DLD1 (cell line): ENCODE data around the gene TSPAN1.

Experiments
- in situ Hi-C: cut with HindIII; loops from 2 replicates; pipeline ENCODE4 v1.10.0; 2017; ENCODE audit warnings: low sequenced_read_pairs

Gene TSPAN1, protein sequence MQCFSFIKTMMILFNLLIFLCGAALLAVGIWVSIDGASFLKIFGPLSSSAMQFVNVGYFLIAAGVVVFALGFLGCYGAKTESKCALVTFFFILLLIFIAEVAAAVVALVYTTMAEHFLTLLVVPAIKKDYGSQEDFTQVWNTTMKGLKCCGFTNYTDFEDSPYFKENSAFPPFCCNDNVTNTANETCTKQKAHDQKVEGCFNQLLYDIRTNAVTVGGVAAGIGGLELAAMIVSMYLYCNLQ

DNA sequence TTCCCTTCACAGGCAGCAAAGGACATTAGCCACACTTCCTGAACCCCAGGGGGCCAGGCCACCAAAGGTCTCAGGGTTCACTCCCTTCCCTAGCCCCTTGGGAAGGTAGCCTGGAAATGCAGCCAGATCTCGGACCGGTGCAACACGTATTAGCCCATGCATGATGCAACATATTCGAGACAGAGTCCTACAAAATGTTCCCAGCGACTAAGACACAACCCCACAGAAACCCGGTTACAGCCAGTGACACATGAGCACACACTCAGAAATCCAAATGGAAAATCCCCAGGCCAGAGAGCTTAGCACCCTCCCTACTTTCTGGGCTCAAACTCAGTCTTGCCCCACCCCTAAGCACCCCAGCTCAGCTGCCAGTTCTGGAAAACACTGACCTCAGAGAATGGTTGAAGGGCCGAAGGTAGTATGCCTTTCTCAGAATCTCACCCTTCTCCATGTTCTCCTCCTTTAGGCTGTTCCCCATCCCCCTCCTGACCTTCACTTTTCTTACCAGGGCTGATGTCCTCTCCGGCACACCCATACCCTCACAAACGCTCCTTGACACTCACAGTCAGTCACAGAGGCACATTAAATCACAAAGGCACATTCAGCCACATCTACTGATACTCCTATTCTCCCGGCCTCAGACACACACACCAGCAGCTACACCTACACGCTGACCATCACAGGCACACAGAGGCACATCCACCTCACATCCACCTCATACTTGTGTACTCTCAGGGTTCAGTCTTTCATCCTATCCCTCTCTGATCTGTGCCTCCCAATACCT lies at the start of gene TSPAN1:
TSS of gene TSPAN1 (plus strand) at position 640 of the 784 bp plus-strand sequence. CDS start 6,021 bp downstream, outside the sequence.
- in situ Hi-C loops, result loop anchor here (25.0 kb wide), 1 partner anchor 137 kb away; no protein-coding TSS in a partner anchor

DNA sequence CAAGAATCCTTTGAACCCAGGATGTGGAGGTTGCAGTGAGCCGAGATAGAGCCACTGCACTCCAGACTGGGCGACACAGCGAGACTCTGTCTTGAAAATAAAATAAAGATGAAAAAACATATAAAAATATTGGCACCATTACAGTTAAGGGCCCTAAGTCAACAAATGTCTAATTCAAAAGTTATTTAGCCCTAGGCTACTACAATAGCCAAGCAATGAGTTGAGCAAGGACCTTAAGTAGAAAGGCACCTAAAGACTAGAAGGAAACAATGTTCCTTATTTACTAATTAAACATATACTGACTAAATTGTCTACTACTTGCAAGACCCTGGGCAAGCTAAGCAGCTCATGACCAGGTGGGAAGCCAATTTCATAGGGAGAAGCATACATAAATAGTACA lies 46.5 kb upstream of the TSPAN1 start:
- in situ Hi-C loops, result no loop called here

DNA sequence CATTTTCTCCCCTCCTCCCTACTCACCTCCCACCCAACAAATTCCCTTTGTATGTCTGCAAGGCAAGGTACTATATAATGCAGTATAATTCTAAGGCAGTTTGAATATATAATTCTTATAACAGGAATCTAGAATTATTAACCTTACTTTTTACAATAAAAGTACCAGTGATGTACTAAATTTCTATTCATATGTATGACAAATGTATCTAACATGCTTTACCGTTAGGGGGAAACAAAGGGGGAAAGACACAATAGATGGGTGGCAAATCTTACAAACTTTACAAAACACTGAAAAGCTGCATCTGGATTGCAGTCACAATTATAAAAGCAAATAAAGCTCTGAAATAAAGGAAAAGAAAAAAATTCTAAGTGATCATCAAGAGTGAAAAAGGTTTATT lies 44.8 kb upstream of the TSPAN1 start:
- in situ Hi-C loops, result no loop called here

DNA sequence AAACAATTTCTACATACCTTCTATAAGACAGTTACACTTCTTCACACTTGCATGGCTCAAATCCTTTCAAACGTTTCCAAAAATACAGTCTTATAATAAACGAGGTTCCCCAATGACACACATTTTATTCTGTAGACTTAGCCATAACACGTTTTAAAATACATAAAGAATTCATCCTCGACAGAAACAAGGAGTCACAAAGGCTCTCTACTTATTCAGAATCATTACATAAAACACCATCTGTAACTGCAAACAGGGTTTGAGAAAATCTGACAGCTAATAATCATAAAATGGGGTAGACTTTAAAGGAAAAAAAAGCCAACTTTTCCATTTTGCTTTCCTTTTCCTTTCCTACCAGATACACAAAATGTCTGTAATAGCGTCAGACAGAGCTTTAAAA lies 44.3 kb upstream of the TSPAN1 start:
- in situ Hi-C loops, result no loop called here

DNA sequence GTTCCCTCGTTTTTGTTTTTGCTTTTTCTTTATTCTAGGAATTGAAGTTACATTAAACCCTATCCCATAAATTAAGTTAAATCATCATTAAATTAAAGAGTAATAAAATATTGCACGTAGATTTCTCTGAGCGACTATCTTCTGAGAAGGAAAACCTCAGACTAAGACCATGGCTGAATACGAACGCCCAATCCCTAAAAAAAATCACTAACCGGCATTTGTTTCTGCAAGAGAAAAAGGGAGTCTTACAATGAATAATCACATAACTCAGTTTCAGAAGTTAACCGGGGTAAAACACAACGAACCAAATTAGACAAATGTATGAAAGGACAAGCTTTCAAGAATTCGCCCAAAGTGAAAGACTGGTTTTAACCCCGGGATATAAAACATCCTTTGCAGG lies 43.8 kb upstream of the TSPAN1 start:
- in situ Hi-C loops, result no loop called here

DNA sequence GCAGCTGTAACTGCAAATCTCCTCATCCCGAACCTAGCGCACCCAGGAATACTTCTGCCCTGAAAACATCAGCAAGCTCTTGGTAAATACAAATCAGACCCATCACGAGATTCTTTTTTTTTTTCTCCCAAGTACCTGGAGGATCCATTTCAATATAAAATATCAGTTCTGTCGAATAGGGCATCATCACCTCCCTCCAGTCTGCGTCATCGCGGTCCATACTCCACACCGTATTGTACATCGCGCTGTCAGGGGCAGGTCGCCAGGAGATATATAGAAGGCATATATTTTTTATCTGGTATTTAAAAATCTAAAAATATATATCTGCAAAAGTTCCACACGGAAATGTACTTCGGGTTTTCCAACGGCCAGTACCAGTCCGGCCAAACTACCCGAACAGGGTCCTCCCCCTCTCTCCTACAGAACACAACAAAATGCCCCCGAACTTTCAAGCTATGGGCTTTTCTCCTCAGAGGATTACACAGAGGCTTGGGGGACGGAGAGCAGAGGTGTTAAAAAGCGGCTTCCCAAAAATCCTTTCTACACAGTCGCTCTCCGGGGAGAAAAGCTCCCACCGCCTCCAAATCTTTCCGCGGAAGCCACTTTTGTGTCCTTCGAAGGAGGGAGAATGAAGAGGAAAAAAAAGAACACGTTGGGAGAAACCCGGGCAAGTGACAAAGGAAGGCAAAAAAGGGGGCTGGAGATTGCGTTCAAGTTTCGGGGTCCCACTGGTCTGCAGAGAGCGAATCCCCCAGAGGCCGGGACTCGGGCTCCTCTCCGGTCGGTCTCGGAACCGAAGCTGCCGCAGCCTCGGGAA lies 43.0 kb upstream of the TSPAN1 start:
- in situ Hi-C loops, result no loop called here

DNA sequence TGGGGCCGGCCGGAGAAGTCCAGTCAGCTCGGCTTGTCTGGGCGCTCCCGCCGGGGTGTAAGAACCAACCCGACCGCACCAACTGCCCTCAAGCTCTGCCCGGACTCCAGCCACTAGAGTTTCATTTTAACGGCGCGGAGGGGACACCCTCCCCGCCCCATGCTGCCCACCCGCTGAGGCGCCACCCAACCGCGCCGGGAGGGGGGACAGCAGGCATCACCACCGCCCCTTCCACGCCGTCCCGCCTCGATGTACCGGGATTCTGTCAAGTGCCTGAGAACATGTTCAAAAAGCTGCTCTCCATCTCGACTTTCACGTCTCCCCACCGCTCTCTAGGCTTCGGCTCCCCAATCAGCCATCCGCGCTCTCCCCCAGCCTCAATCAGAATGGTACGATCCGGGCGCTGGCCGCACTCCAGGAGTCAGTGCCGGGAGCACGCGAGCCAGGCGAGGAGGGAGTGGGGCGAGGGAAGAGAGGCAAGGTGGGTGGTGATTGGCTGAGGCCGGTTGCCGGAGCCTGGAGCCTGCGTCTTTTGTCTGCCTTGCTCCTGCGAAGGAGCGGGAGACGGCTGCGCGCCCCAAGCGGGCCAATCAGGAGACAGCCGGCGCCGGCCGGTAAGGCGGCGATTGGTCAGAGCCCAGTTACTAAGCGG lies 42.2 kb upstream of the TSPAN1 start, which contains the start of gene PIK3R3:
TSS of gene PIK3R3 (minus strand) at position 101 of the 652 bp plus-strand sequence. CDS start 677 bp downstream, outside the sequence.
- in situ Hi-C loops, result no loop called here

DNA sequence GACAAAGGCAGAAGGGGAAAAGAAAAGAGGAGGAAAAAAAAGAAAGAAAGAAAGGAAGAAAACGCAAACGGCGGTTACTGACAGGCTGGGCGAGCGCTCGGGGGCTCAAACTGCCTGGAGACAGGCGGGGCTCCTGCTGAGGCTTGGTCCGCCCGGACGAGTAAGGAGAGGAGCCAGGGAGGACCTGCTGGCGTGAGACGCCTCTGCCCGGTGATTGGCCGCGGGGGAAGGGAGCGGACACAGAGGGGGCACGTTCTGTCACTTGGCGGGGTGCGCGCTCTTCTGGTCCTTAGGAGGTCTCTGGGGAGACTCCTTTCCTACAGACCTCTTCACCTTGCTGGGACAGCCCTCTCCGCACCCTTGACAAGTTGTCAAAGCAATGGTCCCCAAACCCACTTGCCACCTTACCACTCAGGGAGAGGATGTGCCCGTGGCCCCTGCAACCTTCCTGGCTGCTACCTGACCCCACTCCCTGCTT lies 41.7 kb upstream of the TSPAN1 start:
- in situ Hi-C loops, result no loop called here

DNA sequence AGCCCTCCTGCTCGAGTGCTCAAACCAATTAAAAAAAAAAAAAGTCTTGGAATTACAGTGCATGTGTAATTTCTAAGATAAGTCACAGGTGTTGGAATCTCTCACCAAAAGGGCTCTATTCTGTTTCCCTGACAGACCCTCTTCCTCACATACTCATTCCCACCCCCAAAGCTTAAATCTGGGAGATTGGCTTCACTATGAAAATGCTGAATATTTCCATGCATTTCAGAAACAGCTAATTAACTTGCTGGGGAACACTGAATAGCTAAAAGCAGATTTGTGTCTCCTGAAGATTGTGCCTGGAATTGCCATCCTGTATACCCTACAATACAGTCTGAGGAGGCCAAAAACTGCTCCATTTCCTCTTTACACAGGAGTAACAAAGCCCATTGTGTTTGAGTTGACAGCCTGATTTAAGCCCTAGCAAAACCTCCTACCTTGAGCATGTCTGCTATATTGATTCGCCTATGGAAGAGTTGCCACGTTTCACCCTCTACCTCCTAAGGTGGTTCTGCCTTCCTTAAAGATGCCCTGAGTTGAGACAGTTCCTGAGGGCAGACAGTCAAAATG lies 41.0 kb upstream of the TSPAN1 start:
- in situ Hi-C loops, result no loop called here

DNA sequence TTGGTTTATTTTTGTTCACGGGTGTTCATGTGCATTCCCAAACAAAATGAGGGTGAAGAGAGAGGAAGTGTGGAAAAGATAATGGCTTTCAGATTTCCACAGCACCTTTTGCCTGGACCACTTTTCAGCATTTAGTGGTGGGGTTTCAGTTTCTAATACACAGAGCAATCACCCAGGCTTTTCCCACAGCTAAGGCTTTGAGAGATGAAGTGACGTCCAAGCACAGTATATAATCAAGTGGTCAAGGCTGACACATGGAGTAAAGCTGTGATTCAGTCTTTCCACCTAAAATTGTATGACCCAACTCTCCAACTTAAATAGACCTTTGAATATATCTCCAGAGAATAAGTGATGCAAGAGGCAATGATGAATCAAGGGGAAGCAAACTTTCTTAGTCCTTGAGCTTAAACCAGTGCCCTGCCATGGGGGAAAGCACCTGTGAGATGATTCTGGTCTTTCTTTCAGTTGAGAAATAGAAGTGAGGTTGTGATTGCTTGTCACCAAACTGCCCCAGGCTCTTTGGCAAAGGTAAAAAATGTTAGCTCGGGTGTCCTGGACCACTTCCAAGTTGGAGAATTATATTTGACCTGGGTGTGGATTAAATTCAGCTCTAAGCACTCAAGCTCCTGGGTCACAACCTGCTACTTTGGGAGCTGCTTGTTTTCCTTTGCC lies 40.1 kb upstream of the TSPAN1 start:
- in situ Hi-C loops, result no loop called here

DNA sequence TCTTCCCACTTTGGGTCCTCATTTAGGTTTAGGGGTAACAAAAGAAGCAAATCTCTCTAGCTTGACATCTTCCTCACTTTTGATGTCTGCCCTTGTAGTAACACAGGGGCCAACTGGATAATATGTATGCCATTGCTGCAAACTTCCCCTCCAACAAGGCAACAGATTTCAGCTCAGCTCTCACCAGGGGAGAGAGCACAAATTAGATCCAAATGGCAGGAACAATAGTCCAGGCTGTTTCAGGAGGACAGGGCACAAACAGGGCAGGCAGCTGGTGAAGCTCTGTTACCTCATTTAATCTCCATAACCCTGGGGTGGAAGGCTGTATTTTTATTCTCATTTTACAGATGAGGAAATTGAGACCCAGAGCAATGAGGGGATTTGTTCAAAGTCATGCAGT lies 38.2 kb upstream of the TSPAN1 start:
- in situ Hi-C loops, result no loop called here

DNA sequence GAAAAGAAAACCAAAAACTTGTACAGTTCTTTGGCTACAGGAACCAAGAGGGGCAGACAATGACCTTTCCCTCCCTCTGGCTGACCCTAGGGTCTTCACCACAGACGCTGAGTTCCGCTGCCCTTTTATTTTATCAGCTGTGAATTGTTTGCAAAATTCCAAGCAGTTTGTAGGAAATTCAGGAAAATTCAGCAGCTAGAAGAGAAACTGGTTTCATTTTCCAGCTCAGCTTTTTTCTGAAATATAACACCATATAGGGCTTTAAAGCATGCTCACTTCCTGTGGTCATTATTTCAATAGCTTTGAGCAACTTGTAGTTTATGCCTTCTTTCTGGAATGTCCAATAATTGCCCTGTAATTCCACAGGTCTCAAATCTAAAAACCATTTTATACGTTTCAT lies 37.0 kb upstream of the TSPAN1 start:
- in situ Hi-C loops, result no loop called here

DNA sequence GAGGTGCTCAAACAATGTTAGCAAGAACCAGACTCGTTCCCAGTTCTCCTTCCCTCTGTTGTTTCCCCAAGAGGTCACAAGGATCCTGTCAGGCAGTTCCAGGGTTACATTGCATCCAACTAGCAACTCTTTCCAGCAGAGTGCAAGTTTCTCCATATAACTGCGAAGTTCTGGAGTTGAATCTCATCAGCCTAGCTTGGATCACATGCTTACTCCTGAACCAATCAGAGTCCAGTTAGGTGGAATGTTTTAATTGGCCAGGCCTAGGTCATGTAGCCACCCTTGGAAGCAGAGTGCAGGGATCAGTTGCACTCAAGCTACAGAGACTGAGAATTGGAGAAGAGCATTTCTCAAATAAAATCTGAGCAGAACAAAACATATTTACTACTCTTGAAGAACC lies 26.6 kb upstream of the TSPAN1 start:
- in situ Hi-C loops, result no loop called here

DNA sequence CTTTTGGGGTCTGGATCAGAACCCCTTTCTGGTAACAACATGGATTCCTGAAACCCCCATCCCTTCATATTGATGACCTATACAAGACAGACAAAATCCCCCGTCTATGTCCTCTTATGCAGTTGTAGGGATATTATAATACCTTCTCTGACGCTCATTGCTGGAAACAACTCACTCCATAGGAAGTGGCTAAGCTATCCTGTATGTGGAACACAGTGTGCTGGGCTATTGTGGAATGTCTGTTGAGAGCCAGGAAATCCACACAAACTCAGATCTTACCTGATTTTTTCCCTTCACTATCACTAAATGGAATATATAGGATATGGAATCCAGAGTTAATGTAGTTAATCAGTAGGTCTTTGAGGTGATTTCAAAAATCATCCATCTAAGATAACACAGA lies 24.8 kb upstream of the TSPAN1 start:
- in situ Hi-C loops, result no loop called here

DNA sequence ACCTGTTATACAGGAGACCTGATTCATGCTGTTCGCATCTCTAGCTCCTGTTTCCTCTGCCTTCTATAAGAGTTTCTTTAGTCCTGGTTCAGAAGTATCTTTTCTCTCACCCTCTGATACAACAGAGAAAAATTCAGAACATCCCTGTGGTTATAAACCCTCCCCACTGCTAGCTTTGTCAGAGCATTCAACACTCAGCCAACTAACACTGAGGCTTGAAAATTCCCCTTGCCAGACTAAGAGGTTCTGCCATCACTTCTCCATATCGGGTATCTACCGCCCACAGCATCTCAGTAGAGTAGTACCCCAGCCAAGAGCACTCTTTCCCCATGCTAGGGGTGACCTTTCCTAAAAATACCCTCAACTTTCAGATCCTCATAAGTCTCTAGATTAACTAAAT lies 22.9 kb upstream of the TSPAN1 start:
- in situ Hi-C loops, result no loop called here

DNA sequence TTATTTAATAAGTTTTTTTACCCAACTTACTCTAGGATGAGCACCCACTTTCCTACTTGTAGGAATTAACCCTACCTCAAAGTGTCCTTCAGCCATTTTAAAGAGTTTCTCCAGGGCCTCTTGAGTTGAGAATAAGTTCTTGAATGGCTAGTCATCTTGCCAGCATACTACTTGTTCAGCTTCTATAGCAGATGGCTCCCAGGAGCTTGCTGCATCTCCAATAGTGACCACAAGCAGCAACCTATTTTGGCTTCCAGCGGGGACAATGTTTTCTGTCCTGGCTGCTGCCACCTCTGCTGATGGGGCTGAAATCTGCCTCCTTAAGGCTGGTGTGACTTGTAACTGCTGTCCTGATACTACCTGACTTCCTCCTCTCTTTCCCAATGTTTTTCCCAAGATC lies 21.7 kb upstream of the TSPAN1 start:
- in situ Hi-C loops, result no loop called here

DNA sequence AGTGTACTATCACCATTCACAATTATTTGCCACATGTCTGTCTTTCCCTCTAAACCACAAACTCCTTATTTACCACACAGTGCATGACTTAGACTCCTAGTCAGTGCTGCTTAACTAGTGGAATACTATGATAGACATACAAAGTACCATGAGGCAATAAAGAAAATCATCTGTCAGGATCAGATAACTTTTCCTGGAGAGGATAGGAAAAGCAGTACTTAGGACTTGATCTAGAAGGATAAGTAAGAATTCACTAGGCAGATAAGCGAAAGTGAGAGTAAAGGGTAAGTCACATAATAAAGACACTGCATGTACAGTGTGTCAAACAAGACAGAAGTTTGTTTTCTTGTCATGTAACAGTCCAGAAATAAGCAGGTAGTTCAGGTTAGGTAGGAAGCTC lies 21.2 kb upstream of the TSPAN1 start:
- in situ Hi-C loops, result no loop called here

DNA sequence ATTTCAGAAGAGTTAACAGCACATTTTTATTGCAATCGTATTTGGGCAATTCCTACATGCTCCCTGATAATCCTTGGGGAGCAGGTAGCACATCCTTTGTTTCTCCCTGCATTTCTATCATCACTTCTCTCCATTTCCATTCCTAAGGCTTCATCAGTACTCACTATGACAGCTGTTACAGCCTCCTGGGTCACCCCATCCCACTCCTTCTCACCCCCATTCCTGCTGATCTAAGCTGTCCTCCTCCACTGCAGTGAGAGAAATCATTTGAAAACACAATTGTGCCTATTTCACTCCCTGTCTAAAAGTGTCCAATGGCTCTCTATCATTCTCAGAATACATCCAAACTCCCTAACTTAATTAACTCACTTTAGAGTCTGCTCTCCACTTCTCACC lies 17.0 kb upstream of the TSPAN1 start:
- in situ Hi-C loops, result no loop called here

DNA sequence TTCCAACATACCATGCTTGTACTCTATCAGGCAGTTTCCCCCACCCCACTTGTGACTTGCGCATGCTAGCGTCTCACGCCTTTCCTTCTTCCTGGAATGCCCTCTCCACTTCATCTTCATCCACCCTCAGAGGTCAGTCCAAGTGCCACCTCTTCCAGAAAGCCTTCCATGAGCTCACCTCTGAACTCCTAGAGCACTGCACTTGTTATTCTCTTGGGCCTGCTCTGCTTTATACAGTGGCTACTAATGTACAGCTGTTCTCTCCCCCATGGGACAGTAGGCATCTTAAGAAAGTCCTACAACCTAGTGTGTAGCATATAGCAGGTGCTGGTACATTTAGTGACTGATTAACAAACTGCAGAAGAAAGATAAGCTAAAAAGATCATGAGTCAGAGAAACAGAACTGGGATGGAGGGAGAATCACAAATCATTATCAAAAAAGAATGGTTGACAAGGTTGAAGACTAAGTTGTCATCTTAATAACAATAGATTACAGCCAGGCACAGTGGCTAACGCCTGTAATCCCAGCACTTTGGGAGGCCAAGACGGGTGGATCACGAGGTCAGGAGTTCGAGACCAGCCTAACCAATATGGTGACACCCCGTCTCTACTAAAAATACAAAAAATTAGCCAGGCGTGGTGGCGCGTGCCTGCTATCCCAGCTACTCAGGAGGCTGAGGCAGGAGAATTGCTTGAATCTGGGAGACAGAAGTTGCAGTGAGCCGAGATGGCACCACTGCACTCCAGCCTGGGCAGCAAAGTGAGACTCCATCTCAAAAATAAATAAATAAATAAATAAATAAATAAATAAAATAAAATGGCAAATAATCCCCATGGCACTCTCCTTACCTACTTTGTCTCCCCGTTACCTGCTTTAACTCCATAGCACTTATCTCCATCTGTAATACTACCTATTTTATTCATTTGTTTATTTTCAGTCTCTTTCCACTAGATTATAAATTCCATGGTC lies 16.3 kb upstream of the TSPAN1 start:
- in situ Hi-C loops, result no loop called here
